Colonic mucosa (tissue), 4 donors: ENCODE results near the gene PLEKHG7. TPM values are rescaled to one million over a fixed set of nuclear protein-coding genes. Genes with fewer than 3 reads are reported as not detected.

Experiments used
- DNase-seq: peaks from one replicate; pipeline ENCODE4 v3.0.0-alpha.2; 2020
- H3K27ac ChIP-seq: fragments of 200-600 bp; one replicate; pipeline ENCODE4 v1.8.0; 2021
- H3K27me3 ChIP-seq: fragments of 200-600 bp; one replicate; pipeline ENCODE4 v1.8.0; 2021
- H3K36me3 ChIP-seq: fragments of 200-600 bp; one replicate; pipeline ENCODE4 v1.8.0; 2021
- H3K4me1 ChIP-seq: fragments of 200-600 bp; one replicate; pipeline ENCODE4 v1.8.0; 2021; ENCODE audit warnings: mild to moderate bottlenecking
- H3K4me3 ChIP-seq: fragments of 200-600 bp; one replicate; pipeline ENCODE4 v1.8.0; 2021
- H3K9ac ChIP-seq, 2 donors: one replicate each; pipeline ENCODE4 v1.7.0; 2013; ENCODE audit warnings: control low read depth in 2 of 2, low read depth in 2 of 2, low read length in 2 of 2
- H3K9me3 ChIP-seq: fragments of 200-600 bp; one replicate; pipeline ENCODE4 v1.8.0; 2021
- intact Hi-C: fragments of 100-400 bp; cut with DNase I; formaldehyde crosslinking; loops from one replicate; pipeline ENCODE4 v1.14.1; 2022
- total RNA-seq, 2 donors: library from RNA; stranded (reverse); fragmentation: NEBNext Ultra II Directional in 1 of 2; extraction: Animal tissue kit (Norgen Biotek cat#: 25700) in 1 of 2; gene quantifications; one replicate each; pipeline ENCODE4 v1.2.1, GENCODE V29; 2021
- TF ChIP-seq, protein P1 (sequence below): fragments of 200-600 bp; IDR thresholded peaks from one replicate; pipeline ENCODE4 v1.8.0; 2022; ENCODE audit warnings: antibody characterized with exemption, mild to moderate bottlenecking
- donor health status: healthy.
- donor health status: DM: no; HTN: no; CAD: no.
- donor health status: DM: no; HTN: no; CAD: no.

The PLEKHG7 gene
- total RNA-seq, 2 donors from 2014 or later: 0.32 to 0.59 TPM

DNA sequence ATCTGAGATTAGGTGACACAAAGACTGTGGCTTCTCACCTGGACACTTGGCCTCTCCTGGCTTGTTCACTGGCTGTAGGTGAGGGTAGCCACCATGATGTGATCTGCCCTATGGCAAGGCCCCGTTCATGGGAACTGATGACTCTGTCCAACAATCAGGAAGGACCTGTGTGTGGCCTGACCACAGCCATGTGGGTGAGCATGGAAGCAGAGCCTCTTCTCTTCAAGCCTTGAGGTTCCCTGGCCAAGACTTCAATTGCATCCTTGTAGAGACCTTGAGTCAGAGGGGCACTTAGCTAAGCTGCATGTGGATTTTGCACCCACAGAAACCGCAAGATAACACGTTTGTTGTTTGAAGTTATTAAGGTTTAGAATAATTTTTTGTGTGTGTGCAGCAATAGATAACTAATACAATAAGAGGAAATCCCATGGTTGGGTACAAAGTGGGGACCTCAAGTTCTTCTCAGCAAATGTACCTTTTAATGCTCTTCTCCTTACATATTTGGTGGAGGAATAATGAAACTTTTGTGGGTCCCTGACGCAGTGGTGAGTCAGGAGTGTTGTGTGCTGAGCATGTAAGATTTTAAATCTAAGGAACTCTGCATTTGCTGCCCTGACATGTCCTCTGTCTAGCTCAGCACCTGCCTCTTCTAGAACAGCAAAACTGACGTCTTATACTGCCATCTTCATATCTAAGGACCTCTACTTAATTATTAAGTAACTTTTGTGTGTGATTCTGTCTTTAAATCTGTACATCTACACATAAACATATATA is 27.5 kb upstream of the PLEKHG7 start:
- intact Hi-C loops: no loop called here
- Histone ChIP-seq H3K27ac (no peak overlapping the region), H3K4me3 (no peak overlapping the region), H3K4me1 (no peaks in the 10 kb centered on the region), H3K36me3 (no peaks in the 10 kb centered on the region), H3K27me3 (no peaks in the 10 kb centered on the region), H3K9ac (no peak overlapping the region), H3K9me3 (no peaks in the 10 kb centered on the region)
- TF ChIP-seq, protein P1, sequence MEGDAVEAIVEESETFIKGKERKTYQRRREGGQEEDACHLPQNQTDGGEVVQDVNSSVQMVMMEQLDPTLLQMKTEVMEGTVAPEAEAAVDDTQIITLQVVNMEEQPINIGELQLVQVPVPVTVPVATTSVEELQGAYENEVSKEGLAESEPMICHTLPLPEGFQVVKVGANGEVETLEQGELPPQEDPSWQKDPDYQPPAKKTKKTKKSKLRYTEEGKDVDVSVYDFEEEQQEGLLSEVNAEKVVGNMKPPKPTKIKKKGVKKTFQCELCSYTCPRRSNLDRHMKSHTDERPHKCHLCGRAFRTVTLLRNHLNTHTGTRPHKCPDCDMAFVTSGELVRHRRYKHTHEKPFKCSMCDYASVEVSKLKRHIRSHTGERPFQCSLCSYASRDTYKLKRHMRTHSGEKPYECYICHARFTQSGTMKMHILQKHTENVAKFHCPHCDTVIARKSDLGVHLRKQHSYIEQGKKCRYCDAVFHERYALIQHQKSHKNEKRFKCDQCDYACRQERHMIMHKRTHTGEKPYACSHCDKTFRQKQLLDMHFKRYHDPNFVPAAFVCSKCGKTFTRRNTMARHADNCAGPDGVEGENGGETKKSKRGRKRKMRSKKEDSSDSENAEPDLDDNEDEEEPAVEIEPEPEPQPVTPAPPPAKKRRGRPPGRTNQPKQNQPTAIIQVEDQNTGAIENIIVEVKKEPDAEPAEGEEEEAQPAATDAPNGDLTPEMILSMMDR: no peak
- no peak for DNase-seq

DNA sequence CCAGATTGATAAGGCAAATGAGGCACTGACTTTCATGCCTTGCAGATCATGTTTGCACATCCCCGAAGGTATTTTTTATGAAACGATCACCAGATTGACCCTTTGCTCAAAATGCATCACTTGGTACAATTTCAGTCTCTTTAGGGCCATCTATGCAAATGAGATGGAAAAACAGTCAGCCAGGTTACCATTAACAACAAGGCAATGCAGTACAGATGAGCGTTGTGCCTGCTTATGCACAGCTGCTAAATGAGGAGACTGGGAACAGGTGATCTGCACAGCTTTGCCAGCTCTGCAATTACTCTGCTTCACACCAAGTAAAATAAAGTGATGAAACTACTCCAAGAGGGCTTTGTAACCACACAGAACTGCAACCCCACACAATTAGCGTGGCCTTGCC is 26.1 kb upstream of the PLEKHG7 start:
- H3K27me3 ChIP-seq: no peaks in the 10 kb centered on the region
- DNase-seq: no peak
- TF ChIP-seq, protein P1: no peak
- H3K4me1 ChIP-seq: no peaks in the 10 kb centered on the region
- H3K9ac ChIP-seq: no peak overlapping the region
- intact Hi-C loops: no loop called here
- H3K4me3 ChIP-seq: no peak overlapping the region
- no peaks in the 10 kb centered on the region for H3K9me3 ChIP-seq
- no peak overlapping the region for H3K27ac ChIP-seq
- no peaks in the 10 kb centered on the region for H3K36me3 ChIP-seq

DNA sequence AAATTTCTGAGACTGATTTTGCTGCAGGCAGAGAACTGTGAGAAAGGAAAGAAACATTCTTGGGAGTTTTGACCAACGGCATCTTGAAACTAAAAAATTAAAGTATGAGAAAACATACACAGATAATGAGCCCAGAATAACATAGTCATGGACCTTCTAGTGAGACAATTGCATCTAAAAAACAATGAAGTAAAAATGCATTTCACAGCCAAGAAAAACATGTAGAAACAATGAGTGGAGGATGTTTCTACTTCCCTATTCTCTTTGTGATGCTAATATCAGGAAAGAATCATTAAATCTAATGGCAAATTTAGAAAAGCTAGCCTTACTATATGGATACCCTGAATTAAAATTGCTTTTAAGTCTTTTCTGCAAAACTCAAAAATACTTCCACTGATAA is 12.2 kb upstream of the PLEKHG7 start:
- H3K4me3 ChIP-seq: no peak overlapping the region
- intact Hi-C loops: no loop called here
- H3K27ac ChIP-seq: no peak overlapping the region
- TF ChIP-seq, protein P1: no peak
- no peak overlapping the region for H3K9ac ChIP-seq
- H3K4me1 ChIP-seq: no peaks in the 10 kb centered on the region
- no peaks in the 10 kb centered on the region for H3K9me3 ChIP-seq
- H3K36me3 ChIP-seq: no peaks in the 10 kb centered on the region
- H3K27me3 ChIP-seq: no peaks in the 10 kb centered on the region
- no peak for DNase-seq

DNA sequence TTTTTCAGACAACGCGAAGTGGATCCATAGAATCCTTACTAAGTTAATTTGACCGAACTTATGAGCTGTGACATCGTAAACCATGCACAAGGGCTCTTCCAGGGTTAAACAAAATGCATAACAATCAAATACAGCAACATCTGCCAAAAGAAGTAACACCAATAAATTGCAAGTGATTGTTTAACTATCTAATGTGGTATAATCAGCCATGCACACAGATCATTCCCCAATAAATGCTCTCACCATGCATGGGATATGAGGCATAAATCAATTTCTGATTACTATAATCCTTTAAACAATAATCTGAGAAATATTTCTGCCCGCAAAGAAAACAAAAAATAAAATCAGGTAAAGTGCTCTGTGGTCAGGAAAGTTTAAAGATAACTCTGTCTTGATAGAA is 7.7 kb upstream of the PLEKHG7 start:
- Histone ChIP-seq H3K27me3 (no peaks in the 10 kb centered on the region), H3K27ac (no peak overlapping the region), H3K4me3 (no peak overlapping the region), H3K36me3 (no peaks in the 10 kb centered on the region), H3K4me1 (no peaks in the 10 kb centered on the region), H3K9me3 (no peaks in the 10 kb centered on the region), H3K9ac (no peak overlapping the region)
- intact Hi-C loops: no loop called here
- TF ChIP-seq, protein P1: no peak
- DNase-seq: no peak

DNA sequence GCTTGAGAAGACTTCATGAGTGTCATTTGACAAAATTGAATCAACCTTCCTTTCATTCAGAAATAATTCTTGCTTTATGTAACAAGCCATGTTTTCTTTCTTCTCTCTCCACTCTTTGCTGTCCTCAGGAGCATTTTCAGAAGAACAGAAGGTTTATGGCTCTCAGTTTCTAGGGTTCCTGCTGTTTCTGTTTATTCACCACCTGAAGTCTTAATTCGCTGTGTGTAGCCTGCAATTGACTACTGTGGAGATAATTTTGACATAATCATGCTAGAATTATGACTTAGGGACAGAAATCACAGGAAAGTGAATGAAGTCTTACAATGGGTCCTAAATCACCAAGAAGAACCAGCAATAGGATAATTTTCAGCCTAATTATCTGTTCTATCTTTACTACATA is 7.2 kb upstream of the PLEKHG7 start:
- DNase-seq: no peak
- intact Hi-C loops: no loop called here
- H3K9me3 ChIP-seq: no peaks in the 10 kb centered on the region
- H3K36me3 ChIP-seq: no peaks in the 10 kb centered on the region
- H3K4me3 ChIP-seq: no peak overlapping the region
- no peak overlapping the region for H3K9ac ChIP-seq
- H3K27me3 ChIP-seq: no peaks in the 10 kb centered on the region
- TF ChIP-seq, protein P1: no peak
- no peak overlapping the region for H3K27ac ChIP-seq
- H3K4me1 ChIP-seq: no peaks in the 10 kb centered on the region
